GM19240 (cell line): ENCODE measurements around the gene TGFBR1.
"Not testable (repeated sequence)": the region's sequence is repeated elsewhere in the genome, so short reads cannot be mapped to it uniquely, and the experiment has no call there.

Source experiments
- DNase-seq: peaks from one replicate; pipeline ENCODE4 v3.0.0; 2011; ENCODE audit warnings: low spot score; ENCODE audit not compliant: insufficient read length

Gene TGFBR1

GRCh38 chr9:99189186-99189585 lies 84.3 kb downstream of the TGFBR1 start:
- no peak for DNase-seq

GRCh38 chr9:99189887-99190596 lies 85.1 kb downstream of the TGFBR1 start:
- no peak for DNase-seq

- DNase-seq = no peak
Observed at GRCh38 chr9:99190597-99191283, 85.8 kb downstream of the TGFBR1 start.

GRCh38 chr9:99192786-99193465 lies 88.0 kb downstream of the TGFBR1 start:
- no peak for DNase-seq

GRCh38 chr9:99193466-99193821 lies 88.5 kb downstream of the TGFBR1 start:
- DNase-seq = no peak

GRCh38 chr9:99196484-99196883 lies 91.6 kb downstream of the TGFBR1 start:
- not testable (repeated sequence) for DNase-seq

GRCh38 chr9:99197124-99197630 lies 92.3 kb downstream of the TGFBR1 start:
- no peak for DNase-seq

- no peak for DNase-seq
Observed at GRCh38 chr9:99197987-99198386, 93.1 kb downstream of the TGFBR1 start.

GRCh38 chr9:99199938-99200539 lies 95.1 kb downstream of the TGFBR1 start:
- DNase-seq = no peak

- DNase-seq = no peak
Observed at GRCh38 chr9:99201603-99202002, 96.7 kb downstream of the TGFBR1 start.
